Measurements from ENCODE around the gene IL4I1.

GRCh38 chr19:49921871-49922795, 25.4 kb upstream of the IL4I1 start:
- TF ChIP-seq CTCF (conservative IDR thresholded peaks at IDR 0.05; ENCODE audit: low read depth, low read length) (no peak), EZH2 (IDR thresholded peaks at IDR 0.05; ENCODE audit: borderline replicate concordance, low read depth, low read length, poor library complexity, severe bottlenecking) (no peak)

Measured in A673 (cell line).